Epithelial cell of proximal tubule (primary cell): ENCODE measurements around the gene CBFA2T2. TPM values are rescaled to one million over a fixed set of nuclear protein-coding genes. Genes with fewer than 3 reads are reported as not detected.
"Not testable (repeated sequence)": the region's sequence is repeated elsewhere in the genome, so short reads cannot be mapped to it uniquely, and the experiment has no call there.

Experiments
- DNase-seq: peaks from one replicate; pipeline ENCODE4 v3.0.0-alpha.2; 2011; ENCODE audit warnings: low read depth
- H3K4me3 ChIP-seq: 2 replicates; pipeline ENCODE4 v1.5.1; 2011; ENCODE audit warnings: low read depth, mild to moderate bottlenecking, low read length
- total RNA-seq: library from RNA; depleted of rRNA; stranded (reverse); fragments of >200 nt; gene quantifications from 2 replicates; pipeline ENCODE4 v1.2.3, GENCODE V29; 2015
- TF ChIP-seq, protein P1 (sequence below): conservative IDR thresholded peaks from 2 replicates; pipeline ENCODE4 v1.5.1; 2012; ENCODE audit warnings: low read depth, mild to moderate bottlenecking, low read length

CBFA2T2 gene
- total RNA-seq, 1 donor from 2014 or later, result 8.4 TPM

GRCh38 chr20:33629979-33630378 lies 140.1 kb downstream of the CBFA2T2 start:
- H3K4me3 ChIP-seq, result no peak overlapping the region
- DNase-seq, result no peak
- TF ChIP-seq, protein P1, sequence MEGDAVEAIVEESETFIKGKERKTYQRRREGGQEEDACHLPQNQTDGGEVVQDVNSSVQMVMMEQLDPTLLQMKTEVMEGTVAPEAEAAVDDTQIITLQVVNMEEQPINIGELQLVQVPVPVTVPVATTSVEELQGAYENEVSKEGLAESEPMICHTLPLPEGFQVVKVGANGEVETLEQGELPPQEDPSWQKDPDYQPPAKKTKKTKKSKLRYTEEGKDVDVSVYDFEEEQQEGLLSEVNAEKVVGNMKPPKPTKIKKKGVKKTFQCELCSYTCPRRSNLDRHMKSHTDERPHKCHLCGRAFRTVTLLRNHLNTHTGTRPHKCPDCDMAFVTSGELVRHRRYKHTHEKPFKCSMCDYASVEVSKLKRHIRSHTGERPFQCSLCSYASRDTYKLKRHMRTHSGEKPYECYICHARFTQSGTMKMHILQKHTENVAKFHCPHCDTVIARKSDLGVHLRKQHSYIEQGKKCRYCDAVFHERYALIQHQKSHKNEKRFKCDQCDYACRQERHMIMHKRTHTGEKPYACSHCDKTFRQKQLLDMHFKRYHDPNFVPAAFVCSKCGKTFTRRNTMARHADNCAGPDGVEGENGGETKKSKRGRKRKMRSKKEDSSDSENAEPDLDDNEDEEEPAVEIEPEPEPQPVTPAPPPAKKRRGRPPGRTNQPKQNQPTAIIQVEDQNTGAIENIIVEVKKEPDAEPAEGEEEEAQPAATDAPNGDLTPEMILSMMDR, result no peak

DNA sequence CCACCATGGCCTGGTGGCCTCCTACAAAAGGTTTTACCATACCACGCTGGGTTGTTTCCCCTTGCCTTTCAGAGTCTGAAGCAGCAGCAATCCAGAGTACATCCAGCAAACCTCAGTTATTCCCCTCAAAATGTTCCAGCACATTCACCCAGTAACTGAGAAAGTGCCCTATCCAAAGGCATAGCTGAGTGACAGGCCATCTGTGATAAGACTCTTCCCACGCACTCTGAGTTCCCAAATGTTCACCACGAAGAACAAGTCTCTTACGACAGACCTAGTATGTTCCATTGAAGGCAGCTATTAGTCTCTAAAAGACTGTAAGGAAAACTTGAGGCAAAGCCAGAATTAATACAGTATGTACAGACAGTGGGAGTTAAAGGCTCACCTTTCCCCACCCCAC lies 140.6 kb downstream of the CBFA2T2 start:
- H3K4me3 ChIP-seq, result no peak overlapping the region
- no peak for DNase-seq
- TF ChIP-seq, protein P1, result no peak

- DNase-seq, H3K4me3 ChIP-seq: not testable (repeated sequence)
These were observed 142.0 kb downstream of the CBFA2T2 start for GRCh38 chr20:33631910-33632309.

GRCh38 chr20:33635341-33635740 lies 145.4 kb downstream of the CBFA2T2 start:
- TF ChIP-seq, protein P1, result no peak
- H3K4me3 ChIP-seq, result no peak overlapping the region
- DNase-seq, result no peak

GRCh38 chr20:33636776-33637175 lies 146.9 kb downstream of the CBFA2T2 start:
- TF ChIP-seq, protein P1, result no peak
- DNase-seq, result no peak
- no peak overlapping the region for H3K4me3 ChIP-seq

DNA sequence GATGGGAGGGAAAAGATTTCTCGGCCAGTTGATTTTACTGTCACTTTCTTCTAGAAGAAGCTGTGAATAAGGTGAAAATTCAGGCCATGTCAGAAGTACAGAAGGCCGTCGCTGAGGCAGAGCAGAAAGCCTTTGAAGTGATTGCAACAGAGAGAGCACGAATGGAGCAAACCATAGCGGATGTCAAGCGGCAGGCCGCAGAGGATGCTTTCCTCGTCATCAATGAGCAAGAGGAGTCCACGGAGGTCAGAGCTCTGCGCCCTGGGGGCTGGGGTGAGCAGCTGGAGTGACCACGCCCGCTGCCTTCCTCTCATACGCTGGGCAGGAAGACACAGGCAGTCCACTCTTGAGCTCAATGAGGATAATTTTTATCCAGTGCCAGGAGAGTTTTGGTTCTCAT lies 150.4 kb downstream of the CBFA2T2 start:
- no peak for DNase-seq
- H3K4me3 ChIP-seq, result no peak overlapping the region
- TF ChIP-seq, protein P1, result no peak

DNA sequence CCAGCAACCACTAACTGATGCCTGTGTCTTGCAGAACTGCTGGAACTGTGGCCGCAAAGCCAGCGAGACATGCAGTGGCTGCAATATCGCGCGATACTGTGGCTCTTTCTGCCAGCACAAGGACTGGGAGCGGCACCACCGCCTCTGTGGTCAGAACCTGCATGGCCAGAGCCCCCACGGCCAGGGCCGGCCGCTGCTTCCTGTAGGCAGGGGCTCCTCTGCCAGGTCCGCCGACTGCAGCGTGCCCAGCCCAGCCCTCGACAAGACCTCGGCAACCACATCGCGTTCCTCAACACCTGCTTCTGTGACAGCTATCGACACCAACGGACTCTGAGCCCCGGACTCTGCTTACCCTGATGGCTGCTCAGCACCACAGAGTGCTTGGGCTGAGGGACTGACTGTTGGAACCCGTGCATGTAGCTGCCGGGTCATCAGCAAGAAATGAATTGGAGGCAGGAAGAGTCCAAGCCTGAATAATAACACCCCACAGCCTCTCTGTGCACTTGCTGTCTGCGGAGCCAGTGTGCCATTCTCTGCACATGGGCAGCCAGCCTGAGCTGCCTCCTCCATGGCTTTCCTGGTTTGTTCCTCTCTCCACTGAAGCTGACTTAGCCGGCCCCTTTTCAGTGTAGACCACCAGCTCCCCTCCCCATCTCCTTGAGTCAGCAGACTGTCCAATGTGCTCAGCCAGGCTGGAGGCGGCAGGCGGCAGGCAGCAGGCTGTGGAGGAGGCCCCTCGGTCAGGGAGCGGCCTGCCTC lies 154.6 kb downstream of the CBFA2T2 start:
- TF ChIP-seq, protein P1, result no peak
- H3K4me3 ChIP-seq, result no peak overlapping the region
- DNase-seq, result no peak
